Activated naive CD8-positive, alpha-beta T cell (primary cell): ENCODE data around the gene VGLL4.

ENCODE experiments used
- H3K27ac Mint-ChIP-seq: one replicate; pipeline ENCODE4 v1.8.0; 2021; ENCODE audit warnings: mixed read lengths
- H3K27me3 Mint-ChIP-seq: one replicate; pipeline ENCODE4 v1.8.0; 2021; ENCODE audit warnings: mixed read lengths
- H3K36me3 Mint-ChIP-seq: one replicate; pipeline ENCODE4 v1.8.0; 2021; ENCODE audit warnings: mixed read lengths
- H3K4me1 Mint-ChIP-seq: one replicate; pipeline ENCODE4 v1.8.0; 2021; ENCODE audit warnings: low read depth, mixed read lengths
- H3K4me3 Mint-ChIP-seq: one replicate; pipeline ENCODE4 v1.8.0; 2021; ENCODE audit warnings: mild to moderate bottlenecking, mixed read lengths
- H3K9me3 Mint-ChIP-seq: one replicate; pipeline ENCODE4 v1.8.0; 2021; ENCODE audit warnings: low read depth, mixed read lengths

VGLL4 gene

DNA sequence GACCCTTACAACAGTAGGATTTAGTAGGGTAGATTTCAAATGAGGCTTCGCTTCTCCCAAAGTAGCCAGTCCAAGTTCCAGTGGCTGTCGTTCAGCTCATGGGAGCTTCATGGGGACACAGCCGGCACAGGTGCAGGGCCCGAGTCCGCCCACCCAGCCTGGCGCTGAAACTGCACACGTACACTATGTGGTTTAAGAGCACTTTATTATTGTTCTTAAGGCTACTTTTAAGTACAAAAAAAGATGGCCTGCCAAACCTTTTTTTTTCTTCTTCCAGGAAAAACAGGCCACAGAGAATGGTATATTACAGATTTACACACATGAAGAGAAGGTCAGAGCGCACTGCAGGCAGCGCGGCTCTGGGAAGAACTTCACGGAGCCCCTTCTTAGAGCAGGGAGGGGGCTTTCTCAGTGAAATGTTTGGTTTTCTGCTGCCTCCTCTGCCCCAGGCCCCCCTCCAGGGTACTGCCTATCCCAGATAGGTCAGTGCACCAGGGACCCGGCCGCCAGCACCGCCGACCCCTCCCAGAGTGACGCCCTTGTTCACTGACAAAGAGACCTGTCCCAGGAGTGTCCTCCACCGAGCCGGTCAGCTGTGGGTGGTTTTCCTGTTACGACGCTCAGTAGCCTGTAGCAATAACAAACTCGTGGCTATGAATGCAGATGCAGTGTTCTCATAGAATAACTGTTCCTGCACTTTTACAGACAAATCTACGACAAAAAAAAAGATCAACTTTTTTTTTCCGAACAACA, 87.7 kb downstream of the VGLL4 start:
- Mint-ChIP-seq H3K4me1 (peaks cover 5% of the 10 kb centered on the region), H3K4me3 (no peak overlapping the region), H3K27me3 (no peaks in the 10 kb centered on the region), H3K9me3 (no peaks in the 10 kb centered on the region), H3K27ac (no peak overlapping the region), H3K36me3 (no peaks in the 10 kb centered on the region)

DNA sequence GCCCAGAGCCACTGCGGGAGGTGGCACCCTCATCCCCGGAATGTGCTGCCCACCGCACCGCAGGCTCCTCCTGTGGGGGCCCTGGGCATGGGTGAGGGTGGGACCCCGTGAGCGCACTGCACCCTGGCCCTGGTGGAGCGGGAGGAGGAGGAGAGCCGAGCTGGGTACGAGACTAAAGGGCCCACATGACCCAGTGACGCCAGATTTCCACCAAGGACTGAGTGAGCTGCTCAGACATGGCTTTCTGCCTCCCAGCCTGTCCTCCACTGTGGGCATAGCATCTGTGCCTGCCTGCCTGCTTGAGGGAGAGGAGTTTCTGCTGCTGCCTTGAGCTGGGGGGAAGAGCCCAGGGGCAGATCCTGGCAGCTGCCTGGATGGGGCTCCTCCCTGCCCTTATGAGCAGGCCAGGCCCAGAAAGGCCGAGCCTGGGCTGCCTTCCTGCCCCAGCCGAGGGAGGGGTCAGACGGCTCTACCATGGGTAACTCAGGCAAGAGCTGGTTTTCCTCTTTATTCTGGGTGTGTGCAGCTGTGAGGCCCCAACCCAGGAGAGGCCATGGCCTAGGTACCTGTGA, 88.4 kb downstream of the VGLL4 start:
- Mint-ChIP-seq H3K27ac (no peak overlapping the region), H3K36me3 (no peaks in the 10 kb centered on the region), H3K4me3 (no peak overlapping the region), H3K4me1 (peaks cover 5% of the 10 kb centered on the region), H3K27me3 (no peaks in the 10 kb centered on the region), H3K9me3 (no peaks in the 10 kb centered on the region)

DNA sequence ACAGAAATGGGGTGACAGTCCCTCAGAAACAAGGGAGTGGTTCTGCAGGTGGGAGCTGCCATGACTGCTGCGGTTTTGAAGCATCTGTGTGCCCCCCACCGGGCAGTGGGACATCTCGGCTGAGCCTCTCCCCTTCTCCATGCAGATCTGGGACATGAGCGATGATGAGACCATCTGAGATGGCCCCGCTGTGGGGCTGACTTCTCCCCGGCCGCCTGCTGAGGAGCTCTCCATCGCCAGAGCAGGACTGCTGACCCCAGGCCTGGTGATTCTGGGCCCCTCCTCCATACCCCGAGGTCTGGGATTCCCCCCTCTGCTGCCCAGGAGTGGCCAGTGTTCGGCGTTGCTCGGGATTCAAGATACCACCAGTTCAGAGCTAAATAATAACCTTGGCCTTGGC, 89.0 kb downstream of the VGLL4 start:
- Mint-ChIP-seq H3K27me3 (no peaks in the 10 kb centered on the region), H3K36me3 (no peaks in the 10 kb centered on the region), H3K9me3 (no peaks in the 10 kb centered on the region), H3K4me3 (no peak overlapping the region), H3K27ac (no peak overlapping the region), H3K4me1 (peaks cover 5% of the 10 kb centered on the region)

DNA sequence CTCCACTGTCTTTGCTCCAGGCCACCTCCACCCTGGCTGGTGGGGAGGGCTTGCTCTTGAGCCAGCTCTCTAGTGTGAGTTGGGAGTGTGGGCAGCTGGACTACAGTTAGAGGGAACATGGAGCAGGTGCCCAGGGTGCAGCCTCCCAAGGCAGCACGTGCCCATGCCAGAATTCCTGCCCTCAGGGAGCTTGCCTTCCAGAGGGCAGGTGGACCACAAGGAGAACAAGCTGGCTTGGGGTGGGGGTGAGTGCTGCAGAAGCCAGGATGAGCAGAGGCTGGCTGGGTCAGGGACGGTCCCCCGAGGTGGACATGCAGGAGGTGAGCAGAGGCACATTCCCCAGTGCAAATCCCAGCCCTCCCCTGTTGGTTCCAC, 89.5 kb downstream of the VGLL4 start:
- no peaks in the 10 kb centered on the region for H3K9me3 Mint-ChIP-seq
- H3K4me3 Mint-ChIP-seq, result no peak overlapping the region
- H3K36me3 Mint-ChIP-seq, result no peaks in the 10 kb centered on the region
- no peaks in the 10 kb centered on the region for H3K27me3 Mint-ChIP-seq
- H3K27ac Mint-ChIP-seq, result no peak overlapping the region
- peaks cover 5% of the 10 kb centered on the region for H3K4me1 Mint-ChIP-seq

DNA sequence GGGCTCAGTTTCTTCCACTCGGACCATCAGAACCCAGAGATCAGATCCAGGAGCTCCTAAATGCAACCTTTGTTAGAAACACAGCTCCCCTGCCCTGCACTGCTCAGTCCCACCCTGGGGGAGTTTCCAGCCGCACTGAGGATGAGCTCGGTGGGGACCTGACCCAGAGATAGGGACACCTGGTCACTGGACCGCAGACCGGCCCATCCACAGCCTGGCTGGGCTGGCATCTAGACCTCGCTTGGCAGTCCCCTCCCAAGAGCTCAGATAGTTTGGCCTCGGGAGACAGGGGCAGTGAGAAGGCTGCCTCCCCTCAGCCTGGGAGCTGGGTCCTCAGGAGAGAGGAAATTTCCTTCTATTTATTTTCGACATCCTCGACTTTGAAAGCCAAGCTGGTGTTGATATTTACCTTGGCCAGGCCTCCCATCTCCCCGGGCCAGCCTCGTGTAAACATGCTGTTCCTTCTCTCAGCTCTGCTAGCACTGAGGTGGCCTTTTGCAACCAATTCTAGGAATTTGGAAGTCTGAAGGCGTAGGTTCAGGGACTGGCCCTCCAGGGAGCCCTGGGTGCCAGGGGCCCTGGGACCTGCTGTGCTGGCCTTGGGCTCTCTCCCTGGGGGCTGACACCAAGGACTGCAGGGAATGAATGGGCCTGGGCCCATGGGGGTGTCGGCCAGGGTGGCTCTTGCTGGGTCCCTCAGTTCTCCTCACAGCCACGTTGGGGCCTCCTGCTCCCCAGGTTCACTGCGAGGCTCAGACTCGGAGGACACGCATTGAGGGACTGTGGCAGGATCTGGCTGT, 90.1 kb downstream of the VGLL4 start:
- H3K4me1 Mint-ChIP-seq, result peaks cover 5% of the 10 kb centered on the region

GRCh38 chr3:11552289-11553264, 91.1 kb downstream of the VGLL4 start:
- Mint-ChIP-seq H3K27me3 (no peaks in the 10 kb centered on the region), H3K36me3 (peaks cover 2% of the 10 kb centered on the region)

More for the DNA sequence above, 90.1 kb downstream of the VGLL4 start:
- H3K4me3 Mint-ChIP-seq, result no peak overlapping the region
- no peaks in the 10 kb centered on the region for H3K27me3 Mint-ChIP-seq
- no peaks in the 10 kb centered on the region for H3K9me3 Mint-ChIP-seq
- H3K36me3 Mint-ChIP-seq, result no peaks in the 10 kb centered on the region
- H3K27ac Mint-ChIP-seq, result peak overlapping the region; percentile 50

DNA sequence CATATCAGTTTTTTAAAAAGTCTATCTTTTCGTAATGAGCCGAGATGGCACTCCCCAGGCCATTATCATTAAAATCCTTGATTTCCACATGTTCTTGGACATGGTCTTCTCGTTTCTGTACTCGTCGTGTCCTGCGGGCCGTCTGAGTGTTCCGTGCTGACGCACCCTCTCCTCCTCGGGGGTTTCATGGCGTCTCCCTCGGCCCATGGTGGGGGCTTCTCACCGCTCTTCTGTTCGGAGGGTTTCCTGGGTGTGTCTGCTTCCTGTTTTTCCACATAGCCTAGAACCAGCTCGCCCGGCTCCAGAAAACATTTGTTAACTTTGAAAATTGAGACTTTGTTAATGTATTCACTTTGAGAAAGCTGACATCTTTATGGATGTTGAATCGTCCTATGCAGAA, 92.7 kb downstream of the VGLL4 start:
- Mint-ChIP-seq H3K9me3 (no peaks in the 10 kb centered on the region), H3K36me3 (peaks cover 8% of the 10 kb centered on the region), H3K4me3 (no peak overlapping the region), H3K27ac (no peak overlapping the region), H3K27me3 (no peaks in the 10 kb centered on the region), H3K4me1 (peaks cover 2% of the 10 kb centered on the region)

More at GRCh38 chr3:11552289-11553264, 91.1 kb downstream of the VGLL4 start:
- peaks cover 2% of the 10 kb centered on the region for H3K4me1 Mint-ChIP-seq
- no peak overlapping the region for H3K4me3 Mint-ChIP-seq
- H3K27ac Mint-ChIP-seq, result peak overlapping the region; percentile 50
- H3K9me3 Mint-ChIP-seq, result no peaks in the 10 kb centered on the region

DNA sequence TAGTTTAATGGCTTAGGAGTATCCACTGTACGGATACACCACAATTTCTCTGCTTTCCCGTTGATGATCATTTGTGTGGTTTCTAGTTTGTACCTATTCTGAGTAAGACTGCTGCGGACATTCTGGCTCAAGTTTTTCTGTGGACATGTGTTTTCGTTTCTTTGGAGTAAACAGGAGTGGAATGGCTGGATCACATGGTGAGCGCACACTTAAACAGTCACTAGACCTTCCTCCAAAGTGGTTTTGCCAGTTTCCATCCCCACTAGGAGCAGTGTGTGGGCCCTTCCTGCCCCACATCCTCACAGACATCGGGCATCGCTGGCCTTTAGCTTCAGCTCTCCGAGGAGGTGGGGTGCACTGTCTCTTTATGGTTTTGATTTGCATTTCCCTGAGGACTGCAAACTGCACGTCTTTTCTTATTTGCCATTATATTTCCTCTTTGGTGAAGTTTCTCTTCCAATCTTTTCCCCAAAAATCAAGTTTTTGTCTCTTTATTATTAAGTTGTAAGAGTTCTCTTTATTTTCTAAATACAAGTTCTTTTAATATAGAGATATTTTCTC, 94.1 kb downstream of the VGLL4 start:
- Mint-ChIP-seq H3K27ac (no peak overlapping the region), H3K36me3 (peaks cover 8% of the 10 kb centered on the region)

GRCh38 chr3:11548721-11549131, 95.0 kb downstream of the VGLL4 start:
- no peaks in the 10 kb centered on the region for H3K27me3 Mint-ChIP-seq
- no peaks in the 10 kb centered on the region for H3K9me3 Mint-ChIP-seq
- H3K36me3 Mint-ChIP-seq, result peaks cover 8% of the 10 kb centered on the region
- peak overlapping the region; percentile 64 for H3K27ac Mint-ChIP-seq
- no peak overlapping the region for H3K4me3 Mint-ChIP-seq
- H3K4me1 Mint-ChIP-seq, result peaks cover 2% of the 10 kb centered on the region

More for the DNA sequence above, 94.1 kb downstream of the VGLL4 start:
- Mint-ChIP-seq H3K4me3 (no peak overlapping the region), H3K27me3 (no peaks in the 10 kb centered on the region), H3K9me3 (no peaks in the 10 kb centered on the region), H3K4me1 (peaks cover 2% of the 10 kb centered on the region)

- Mint-ChIP-seq H3K27me3 (no peaks in the 10 kb centered on the region), H3K9me3 (no peaks in the 10 kb centered on the region), H3K4me1 (peaks cover 2% of the 10 kb centered on the region), H3K36me3 (peaks cover 8% of the 10 kb centered on the region), H3K4me3 (no peak overlapping the region), H3K27ac (peak overlapping the region; percentile 28)
Observed at GRCh38 chr3:11547498-11547897, 96.2 kb downstream of the VGLL4 start.

GRCh38 chr3:11546657-11547302, 96.9 kb downstream of the VGLL4 start:
- Mint-ChIP-seq H3K27me3 (no peaks in the 10 kb centered on the region), H3K27ac (no peak overlapping the region), H3K36me3 (peaks cover 8% of the 10 kb centered on the region), H3K4me1 (peaks cover 2% of the 10 kb centered on the region), H3K9me3 (no peaks in the 10 kb centered on the region), H3K4me3 (no peak overlapping the region)

GRCh38 chr3:11545186-11545851, 98.4 kb downstream of the VGLL4 start:
- no peak overlapping the region for H3K27ac Mint-ChIP-seq

DNA sequence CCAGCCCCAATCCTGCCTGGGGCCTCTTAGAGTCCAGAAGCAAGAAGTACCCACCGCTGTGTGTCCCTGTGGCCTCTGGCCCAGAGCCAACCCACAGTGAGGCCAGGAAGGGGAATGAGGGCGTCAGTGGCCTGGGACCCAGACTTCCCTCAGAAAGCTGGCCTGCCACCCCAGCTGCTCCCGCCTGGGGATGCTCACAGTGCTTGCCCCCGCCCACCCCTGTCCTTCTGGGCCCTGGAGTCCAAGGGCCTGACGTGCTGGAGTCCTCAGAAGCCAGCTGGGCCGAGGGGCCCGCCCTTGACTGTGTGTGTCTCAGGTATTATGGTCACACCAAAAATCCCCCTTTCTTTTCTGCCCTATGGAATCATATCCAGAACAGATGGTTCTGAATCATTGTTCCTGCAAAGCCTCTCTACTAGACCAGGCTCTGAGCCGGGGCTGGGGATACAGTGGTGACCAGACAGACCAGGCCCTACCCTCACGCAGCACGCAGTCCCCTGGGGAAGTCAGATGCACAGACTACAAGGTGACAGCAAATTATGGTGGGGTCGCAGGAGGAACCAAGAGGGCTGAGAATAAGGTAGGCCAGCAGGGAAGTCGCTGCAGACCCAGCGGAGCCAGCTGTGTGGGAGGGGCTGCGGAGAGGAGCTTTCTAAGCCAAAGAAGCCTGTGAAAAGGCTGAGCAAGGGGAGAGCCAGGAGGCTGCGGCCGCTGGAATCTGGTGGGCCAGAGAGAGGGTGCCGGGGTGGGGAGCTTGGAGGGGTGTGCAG, 99.1 kb downstream of the VGLL4 start:
- Mint-ChIP-seq H3K9me3 (no peaks in the 10 kb centered on the region), H3K4me1 (no peaks in the 10 kb centered on the region), H3K27me3 (no peaks in the 10 kb centered on the region), H3K4me3 (no peak overlapping the region), H3K36me3 (peaks cover 8% of the 10 kb centered on the region), H3K27ac (no peak overlapping the region)

More at GRCh38 chr3:11545186-11545851, 98.4 kb downstream of the VGLL4 start:
- no peaks in the 10 kb centered on the region for H3K9me3 Mint-ChIP-seq
- H3K36me3 Mint-ChIP-seq, result peaks cover 8% of the 10 kb centered on the region
- H3K27me3 Mint-ChIP-seq, result no peaks in the 10 kb centered on the region
- no peak overlapping the region for H3K4me3 Mint-ChIP-seq
- H3K4me1 Mint-ChIP-seq, result no peaks in the 10 kb centered on the region
